ENCODE measurements around the gene SNTA1. TPM values are rescaled to one million over a fixed set of nuclear protein-coding genes. Genes with fewer than 3 reads are reported as not detected.

SNTA1 gene
- total RNA-seq, 1 experiment from 2014 or later, result 9.9 TPM

GRCh38 chr20:33394718-33395117 lies 48.8 kb downstream of the SNTA1 start:
- Histone ChIP-seq H3K56ac (ENCODE audit: insufficient read length, low read depth, low read length) (no peak overlapping the region), H3K23me2 (ENCODE audit: insufficient read length, low read depth, low read length, poor library complexity, severe bottlenecking) (no peaks in the 10 kb centered on the region), H3K4me2 (ENCODE audit: insufficient read depth, insufficient read length, low read length) (no peak overlapping the region), H3K18ac (ENCODE audit: insufficient read length, low read depth, low read length) (no peak overlapping the region), H2BK12ac (ENCODE audit: insufficient read length, low read depth, low read length) (no peak overlapping the region), H3T11ph (ENCODE audit: low read length) (no peak overlapping the region), H3K79me1 (ENCODE audit: insufficient read depth, low read depth, low read length, poor library complexity, severe bottlenecking) (no peaks in the 10 kb centered on the region), H2BK15ac (ENCODE audit: low read depth, low read length) (no peak overlapping the region), H4K91ac (ENCODE audit: insufficient read length, low read depth, low read length) (no peak overlapping the region), H4K5ac (ENCODE audit: insufficient read length, low read depth, low read length) (no peak overlapping the region), H2BK5ac (ENCODE audit: insufficient read length, low read length) (no peak overlapping the region), H2BK120ac (ENCODE audit: low read depth, low read length, poor library complexity, severe bottlenecking) (no peak overlapping the region), H3K9ac (ENCODE audit: extremely low read depth, insufficient read length, low read length) (no peak overlapping the region), H2BK20ac (ENCODE audit: low read depth, low read length, poor library complexity, severe bottlenecking) (no peak overlapping the region), H3K27me3 (ENCODE audit: insufficient read depth, low read length) (no peaks in the 10 kb centered on the region), H3K9me3 (ENCODE audit: control insufficient read depth, low read depth, low read length) (no peaks in the 10 kb centered on the region), H4K8ac (replicated peaks; ENCODE audit: insufficient read length, low read depth, low read length) (no peak overlapping the region), H2AFZ (ENCODE audit: low read length) (no peak overlapping the region), H3K79me2 (ENCODE audit: insufficient read depth, low read length) (peaks cover 4% of the 10 kb centered on the region; the same call in 1 of the 2 replicates), H4K20me1 (ENCODE audit: control insufficient read depth, insufficient read depth, insufficient read length) (peaks cover 2% of the 10 kb centered on the region), H3K23ac (ENCODE audit: insufficient read length, low read depth, low read length) (no peak overlapping the region), H3K14ac (ENCODE audit: insufficient read depth, low read length) (no peak overlapping the region), H3K4me1 (ENCODE audit: insufficient read depth, low read length) (no peaks in the 10 kb centered on the region), H2AK5ac (ENCODE audit: insufficient read length, low read length) (no peak overlapping the region), H3K4ac (ENCODE audit: low read depth, low read length) (no peak overlapping the region), H3K27ac (ENCODE audit: insufficient read length, low read depth, low read length) (no peak overlapping the region)
- WGBS (ENCODE audit: extremely low coverage, insufficient read length, low lambda C conversion rate), result 100% methylated on average over 1 of the region's 4 CpGs
- no peak for TF ChIP-seq CTCF (conservative IDR thresholded peaks at IDR 0.05)
- H3K4me1 Mint-ChIP-seq, result no peaks in the 10 kb centered on the region
- H3K36me3 Mint-ChIP-seq (ENCODE audit: insufficient read depth in 1 of 3, low read depth in 3 of 3), result peaks cover 43 to 64% (median 58%) of the 10 kb centered on the region in 3 experiments
- no peak for DNase-seq
- peaks cover 5 to 7% of the 10 kb centered on the region in 2 experiments; a peak in 3 of 5 replicates for H3K9me3 Mint-ChIP-seq
- H3K27ac Mint-ChIP-seq, result no peak overlapping the region
- H3K4me3 Mint-ChIP-seq, result no peak overlapping the region
- H3K27me3 Mint-ChIP-seq (ENCODE audit: low read depth), result no peaks in the 10 kb centered on the region

Measured in H9 (cell line).